Transverse colon (tissue), 4 donors: Measurements from ENCODE around the gene CDT1. TPM values are rescaled to one million over a fixed set of nuclear protein-coding genes. Genes with fewer than 3 reads are reported as not detected.
A peak's percentile ranks its signal among the peaks of the same experiment; 100 is the strongest.

Experiments used
- DNase-seq: peaks from one replicate; pipeline ENCODE4 v3.0.0-alpha.2; 2019
- H3K27ac ChIP-seq, 4 donors: fragments of 200-600 bp; sonication (generic); 2 replicates each; pipeline ENCODE4 v1.5.1; 2016 to 2018; ENCODE audit warnings: inconsistent platforms in 4 of 4
- H3K27me3 ChIP-seq: fragments of 200-600 bp; sonication (generic); 2 replicates; pipeline ENCODE4 v1.5.1; 2017; ENCODE audit warnings: inconsistent platforms
- H3K36me3 ChIP-seq, 4 donors: fragments of 200-600 bp; sonication (generic); 2 replicates each; pipeline ENCODE4 v1.5.1; 2017 to 2019; ENCODE audit warnings: inconsistent platforms in 4 of 4
- H3K4me1 ChIP-seq, 4 donors: fragments of 200-600 bp; sonication (generic); 2 replicates each; pipeline ENCODE4 v1.5.1; 2017 to 2020; ENCODE audit warnings: inconsistent platforms in 4 of 4
- H3K4me3 ChIP-seq, 4 donors: fragments of 200-600 bp; sonication (generic); 1 replicate in 1 of 4; 2 replicates in 3 of 4; pipeline versions ENCODE4 v1.5.1 to v1.6.1; 2017 to 2019; ENCODE audit warnings: inconsistent platforms in 4 of 4
- H3K9me3 ChIP-seq, 2 donors: fragments of 200-600 bp; sonication (generic); 2 replicates each; pipeline ENCODE4 v1.5.1; 2017 to 2019; ENCODE audit warnings: inconsistent platforms in 2 of 2
- EP300 ChIP-seq: sonication (generic); formaldehyde crosslinking; IDR thresholded peaks from one replicate; pipeline ENCODE4 v1.6.1; 2017; ENCODE audit warnings: antibody characterized with exemption, low read depth
- POLR2A ChIP-seq: fragments of 450-650 bp; IDR thresholded peaks from one replicate; pipeline ENCODE4 v1.6.1; 2016; ENCODE audit warnings: antibody characterized with exemption, mild to moderate bottlenecking, moderate library complexity
- POLR2AphosphoS5 ChIP-seq, 3 donors: sonication (generic); formaldehyde crosslinking; IDR thresholded peaks; one replicate each; pipeline ENCODE4 v1.6.1; 2016; ENCODE audit warnings: antibody characterized with exemption in 3 of 3
- WGBS, 2 donors: methylation state at CpG; one replicate each; pipeline ENCODE4 v1.1.5; 2018; ENCODE audit warnings: low coverage in 1 of 2; 5-methylcytosine and 5-hydroxymethylcytosine counted together
- in situ Hi-C, 4 donors: fragments of 200-750 bp; cut with MboI; loops; one replicate each; pipeline versions ENCODE4 v1.15.0 to v1.15.1; 2017; ENCODE audit warnings: low sequenced_read_pairs in 3 of 4, low pct_ligation_motif_present in 1 of 4, low pct_unique_long_range_greater_than_20kb in 1 of 4
- intact Hi-C: fragments of 100-400 bp; cut with DNase I; formaldehyde crosslinking; loops from one replicate; pipeline ENCODE4 v1.15.1; 2023; ENCODE audit warnings: low total_unique reads
- total RNA-seq, 4 donors: library from RNA; depleted of rRNA; stranded (reverse); fragments of >200 nt; gene quantifications; one replicate each; pipeline ENCODE4 v1.1.0, GENCODE V29; 2016
- TF ChIP-seq, protein P1 (sequence below), 5 experiments: fragments of 200-600 bp in 3 of 5; fragments of 450-650 bp in 2 of 5; sonication (generic) in 3 of 5; IDR thresholded peaks; 1 replicate in 2 of 5; 2 replicates in 3 of 5; pipeline ENCODE4 v1.5.1; 2016 to 2017; ENCODE audit warnings: antibody characterized with exemption in 5 of 5, inconsistent platforms in 3 of 5, mild to moderate bottlenecking in 2 of 5, moderate library complexity in 1 of 5

The CDT1 gene
- total RNA-seq, 4 donors from 2014 or later, result 3.8 to 12.5 (median 6.7) TPM; not detected in 1

DNA sequence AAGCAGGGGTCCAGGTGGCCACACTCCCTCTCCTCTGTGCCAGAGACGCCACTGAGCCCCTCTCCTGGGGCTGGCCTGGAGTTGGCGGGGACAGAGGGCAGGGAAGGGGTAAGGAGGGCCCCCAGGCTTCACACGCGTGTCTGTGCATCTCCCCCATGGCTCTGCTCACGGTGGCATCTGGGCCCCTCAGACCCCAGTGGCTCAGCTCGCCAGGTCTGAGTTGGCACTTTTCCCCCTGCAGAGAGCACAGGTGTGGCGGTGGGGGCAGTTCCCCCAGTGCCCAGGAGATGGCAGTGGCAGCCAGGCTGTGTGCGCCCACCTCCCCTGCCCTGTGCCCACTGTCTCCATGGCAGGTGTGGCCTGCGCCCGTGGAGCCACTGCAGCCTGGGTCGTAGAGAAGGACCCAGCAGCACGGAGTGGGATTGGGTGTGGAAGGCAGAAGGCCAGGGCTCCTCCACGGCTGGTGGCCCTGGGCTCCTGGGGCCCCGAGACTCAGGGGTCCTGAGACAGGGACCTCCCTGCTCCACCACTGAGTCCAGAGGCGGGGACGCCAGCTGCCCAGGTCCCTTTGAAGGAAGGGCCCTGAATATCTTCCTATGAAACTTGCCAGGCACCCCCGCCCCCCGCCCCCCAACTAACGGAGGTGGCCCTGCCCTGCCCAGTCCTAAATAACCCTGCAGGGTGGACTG, 12.5 kb downstream of the CDT1 start:
- TF ChIP-seq EP300 (no peak), POLR2AphosphoS5 (IDR thresholded peaks at IDR 0.05) (peak in 2 of 3 donors; percentile 13 to 35)
- TF ChIP-seq, protein P1, sequence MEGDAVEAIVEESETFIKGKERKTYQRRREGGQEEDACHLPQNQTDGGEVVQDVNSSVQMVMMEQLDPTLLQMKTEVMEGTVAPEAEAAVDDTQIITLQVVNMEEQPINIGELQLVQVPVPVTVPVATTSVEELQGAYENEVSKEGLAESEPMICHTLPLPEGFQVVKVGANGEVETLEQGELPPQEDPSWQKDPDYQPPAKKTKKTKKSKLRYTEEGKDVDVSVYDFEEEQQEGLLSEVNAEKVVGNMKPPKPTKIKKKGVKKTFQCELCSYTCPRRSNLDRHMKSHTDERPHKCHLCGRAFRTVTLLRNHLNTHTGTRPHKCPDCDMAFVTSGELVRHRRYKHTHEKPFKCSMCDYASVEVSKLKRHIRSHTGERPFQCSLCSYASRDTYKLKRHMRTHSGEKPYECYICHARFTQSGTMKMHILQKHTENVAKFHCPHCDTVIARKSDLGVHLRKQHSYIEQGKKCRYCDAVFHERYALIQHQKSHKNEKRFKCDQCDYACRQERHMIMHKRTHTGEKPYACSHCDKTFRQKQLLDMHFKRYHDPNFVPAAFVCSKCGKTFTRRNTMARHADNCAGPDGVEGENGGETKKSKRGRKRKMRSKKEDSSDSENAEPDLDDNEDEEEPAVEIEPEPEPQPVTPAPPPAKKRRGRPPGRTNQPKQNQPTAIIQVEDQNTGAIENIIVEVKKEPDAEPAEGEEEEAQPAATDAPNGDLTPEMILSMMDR (IDR thresholded peaks at IDR 0.05), result peak; percentile 62 to 85 (median 77)
- peaks cover 4 to 23% (median 19%) of the 10 kb centered on the region in 4 donors for H3K4me1 ChIP-seq
- in situ Hi-C loops, result loop anchor here in 1 of 4 donors (25.0 kb wide), 1 partner anchor 396 kb away; the partner anchor contains the start of genes SLC22A31 and ZNF778
- intact Hi-C loops, result no loop called here
- H3K4me3 ChIP-seq, result no peak overlapping the region
- 52% methylated on average over 15 of the region's 19 CpGs; no CpG with 5 or more reads in 1 of the 2 donors for WGBS, 2 donors
- H3K36me3 ChIP-seq, result no peaks in the 10 kb centered on the region
- no peaks in the 10 kb centered on the region for H3K27me3 ChIP-seq
- H3K27ac ChIP-seq, result no peak overlapping the region
- DNase-seq, result peak; percentile 61
- H3K9me3 ChIP-seq, result no peaks in the 10 kb centered on the region

DNA sequence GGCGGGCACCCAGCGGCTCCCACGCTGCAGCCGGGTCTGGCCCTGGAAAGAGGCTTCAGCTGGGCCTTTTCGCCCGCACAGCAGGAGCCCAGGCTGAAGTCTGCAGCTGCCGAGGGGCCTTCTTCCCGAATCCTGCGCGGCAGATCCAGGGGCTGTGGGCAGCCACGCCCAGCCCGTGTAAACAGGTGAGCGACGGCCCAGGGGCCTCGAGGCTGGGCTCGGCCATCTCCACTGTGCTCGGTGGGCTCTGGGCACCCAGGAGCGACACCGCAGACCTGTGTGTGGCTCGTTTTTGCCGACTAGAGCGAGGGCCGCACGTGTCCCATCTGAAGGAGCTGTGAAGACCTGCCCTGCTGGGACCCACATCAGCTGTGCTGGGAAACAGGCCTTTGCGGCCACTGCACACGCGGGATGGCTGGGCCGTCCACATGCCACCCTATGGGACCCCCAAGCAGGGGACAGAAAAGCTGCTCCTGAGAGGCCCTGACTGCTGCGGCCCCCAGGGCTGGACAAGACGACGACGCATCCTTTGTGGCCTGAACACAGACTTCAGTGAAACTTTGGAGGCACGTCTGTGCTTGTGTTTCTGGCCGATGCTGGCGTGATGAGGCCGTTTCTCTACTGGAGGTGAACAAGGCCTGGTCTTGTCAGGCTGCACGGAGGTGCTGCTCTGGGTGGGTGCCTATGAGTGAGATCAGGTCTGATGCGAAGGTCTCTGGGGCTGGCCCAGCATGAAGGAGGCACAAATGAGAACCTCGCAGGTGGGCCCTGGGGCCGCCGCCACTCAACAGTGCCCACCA, 13.3 kb downstream of the CDT1 start:
- H3K36me3 ChIP-seq, result peaks cover 0 to 1% (median 0%) of the 10 kb centered on the region in 4 donors
- in situ Hi-C loops, result loop anchor here in 1 of 4 donors (25.0 kb wide), 1 partner anchor 395 kb away; the partner anchor contains the start of genes SLC22A31 and ZNF778
- no peak overlapping the region for H3K27ac ChIP-seq
- no peaks in the 10 kb centered on the region for H3K27me3 ChIP-seq
- 85% methylated on average over 23 of the region's 41 CpGs; no CpG with 5 or more reads in 1 of the 2 donors for WGBS, 2 donors
- intact Hi-C loops, result no loop called here
- DNase-seq, result no peak
- no peak for TF ChIP-seq EP300
- TF ChIP-seq, protein P1 (IDR thresholded peaks at IDR 0.05), result no peak
- no peak for TF ChIP-seq POLR2AphosphoS5 (IDR thresholded peaks at IDR 0.05)
- H3K4me3 ChIP-seq, result no peak overlapping the region
- no peaks in the 10 kb centered on the region for H3K9me3 ChIP-seq
- peaks cover 4 to 21% (median 16%) of the 10 kb centered on the region in 4 donors for H3K4me1 ChIP-seq

DNA sequence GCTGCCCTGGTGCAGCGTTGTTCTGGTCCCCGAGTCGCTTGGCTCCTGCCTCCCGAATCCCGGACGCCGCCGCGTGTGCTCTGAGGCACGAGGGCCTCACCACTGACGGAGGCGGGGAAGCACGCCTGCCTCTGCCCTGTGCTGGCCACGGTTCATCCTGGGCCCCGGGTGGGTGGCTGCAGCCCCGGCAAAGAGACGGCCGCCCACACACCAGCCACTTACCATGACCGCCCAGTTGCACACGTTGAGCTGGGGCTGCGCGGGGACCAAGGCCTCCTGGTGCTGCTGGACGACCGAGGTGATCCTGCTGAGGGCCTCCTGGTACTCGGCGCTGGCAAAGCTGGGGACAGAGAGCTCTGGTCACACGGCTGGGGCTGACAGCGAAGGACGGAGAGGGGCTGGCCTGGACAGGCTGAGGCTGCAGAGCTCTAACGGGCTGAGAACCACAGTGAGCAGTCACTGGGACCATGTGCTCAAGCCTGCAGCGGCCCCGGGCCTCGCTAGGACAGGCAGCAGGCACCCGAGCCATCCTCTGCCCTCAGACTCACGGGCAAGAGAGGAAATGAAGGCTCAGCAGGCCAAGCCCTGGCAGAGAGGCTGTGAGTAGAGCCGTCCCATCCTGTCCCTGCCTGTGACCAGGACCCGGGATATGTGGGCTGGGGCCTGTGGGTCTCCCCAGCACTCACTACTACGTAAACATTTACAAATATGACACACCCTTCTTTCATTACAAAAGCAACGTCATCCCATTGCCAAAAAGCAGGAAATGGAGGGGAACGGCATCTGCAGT, 14.4 kb downstream of the CDT1 start:
- 80 to 83% methylated on average over 1 to 18 of the region's 40 CpGs for WGBS, 2 donors
- in situ Hi-C loops, result loop anchor here in 1 of 4 donors (25.0 kb wide), 1 partner anchor 394 kb away; the partner anchor contains the start of genes SLC22A31 and ZNF778

DNA sequence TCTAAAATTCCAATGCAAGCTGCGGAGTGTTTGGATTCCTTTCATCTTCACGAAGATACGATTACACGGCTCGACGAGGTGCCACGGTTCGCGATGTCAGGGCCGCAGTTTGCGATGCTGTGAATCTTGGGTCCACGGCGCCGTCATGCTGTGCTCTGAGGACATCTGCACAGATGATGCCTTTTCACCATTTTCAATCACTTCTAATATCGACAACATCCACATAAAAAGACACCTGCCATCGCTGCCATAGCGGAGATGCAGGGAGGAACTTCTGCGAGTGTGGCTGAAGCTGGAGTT, 14.9 kb downstream of the CDT1 start:
- intact Hi-C loops (no loop called here), in situ Hi-C loops (loop anchor here in 1 of 4 donors (25.0 kb wide), 1 partner anchor 394 kb away; the partner anchor contains the start of genes SLC22A31 and ZNF778)
- Histone ChIP-seq H3K27ac (no peak overlapping the region), H3K9me3 (no peaks in the 10 kb centered on the region), H3K36me3 (peaks cover 0 to 6% (median 3%) of the 10 kb centered on the region in 4 donors), H3K4me1 (peaks cover 0 to 5% (median under 1%) of the 10 kb centered on the region in 4 donors), H3K27me3 (no peaks in the 10 kb centered on the region), H3K4me3 (no peak overlapping the region)
- WGBS, 2 donors, result 83 to 96% methylated on average over 5 to 18 of the region's 18 CpGs
- no peak for TF ChIP-seq EP300
- TF ChIP-seq POLR2AphosphoS5 (IDR thresholded peaks at IDR 0.05), result no peak
- TF ChIP-seq, protein P1 (IDR thresholded peaks at IDR 0.05), result no peak
- no peak for TF ChIP-seq POLR2A
- no peak for DNase-seq

More for the DNA sequence above, 14.4 kb downstream of the CDT1 start:
- no peak overlapping the region for H3K4me3 ChIP-seq
- H3K4me1 ChIP-seq, result peaks cover 1 to 10% (median 5%) of the 10 kb centered on the region in 4 donors
- no peaks in the 10 kb centered on the region for H3K9me3 ChIP-seq
- H3K27me3 ChIP-seq, result no peaks in the 10 kb centered on the region
- H3K27ac ChIP-seq, result no peak overlapping the region
- DNase-seq, result no peak
- peaks cover 0 to 6% (median 3%) of the 10 kb centered on the region in 4 donors for H3K36me3 ChIP-seq
- no peak for TF ChIP-seq POLR2A
- TF ChIP-seq EP300, result no peak
- TF ChIP-seq POLR2AphosphoS5 (IDR thresholded peaks at IDR 0.05), result no peak
- intact Hi-C loops, result no loop called here
